Fibroblast of skin of back (primary cell): ENCODE data around the gene CMSS1.

Experiments used
- DNase-seq: peaks from one replicate; pipeline ENCODE4 v3.0.0-alpha.2; 2013

The CMSS1 gene

GRCh38 chr3:99875929-99876841 is 58.5 kb downstream of the CMSS1 start:
- peak; percentile 84 for DNase-seq

GRCh38 chr3:99877031-99877579 is 59.4 kb downstream of the CMSS1 start:
- DNase-seq, result no peak

- DNase-seq, result peak; percentile 92
Observed at GRCh38 chr3:99878005-99878404, 60.3 kb downstream of the CMSS1 start.

GRCh38 chr3:99879275-99879674 is 61.6 kb downstream of the CMSS1 start:
- no peak for DNase-seq

GRCh38 chr3:99881121-99881524 is 63.5 kb downstream of the CMSS1 start:
- DNase-seq, result no peak

GRCh38 chr3:99882436-99883137 is 64.9 kb downstream of the CMSS1 start:
- DNase-seq, result no peak

GRCh38 chr3:99883138-99883461 is 65.4 kb downstream of the CMSS1 start:
- DNase-seq, result no peak

GRCh38 chr3:99883693-99884092 is 66.0 kb downstream of the CMSS1 start:
- no peak for DNase-seq

GRCh38 chr3:99884484-99884883 is 66.8 kb downstream of the CMSS1 start:
- DNase-seq, result no peak

GRCh38 chr3:99885085-99885484 is 67.4 kb downstream of the CMSS1 start:
- no peak for DNase-seq

GRCh38 chr3:99885851-99886250 is 68.2 kb downstream of the CMSS1 start:
- DNase-seq, result no peak

GRCh38 chr3:99891610-99892285 is 74.1 kb downstream of the CMSS1 start:
- DNase-seq, result no peak

GRCh38 chr3:99892332-99892731 is 74.7 kb downstream of the CMSS1 start:
- no peak for DNase-seq

- DNase-seq, result peak; percentile 57
Observed at GRCh38 chr3:99895131-99895696, 77.6 kb downstream of the CMSS1 start.

GRCh38 chr3:99895703-99896441 is 78.2 kb downstream of the CMSS1 start:
- peak; percentile 97 for DNase-seq

- no peak for DNase-seq
Observed at GRCh38 chr3:99896482-99896881, 78.8 kb downstream of the CMSS1 start.

- DNase-seq, result no peak
Observed at GRCh38 chr3:99899603-99900002, 81.9 kb downstream of the CMSS1 start.

GRCh38 chr3:99900248-99900647 is 82.6 kb downstream of the CMSS1 start:
- no peak for DNase-seq

- DNase-seq, result peak; percentile 79
Observed at GRCh38 chr3:99901200-99901926, 83.7 kb downstream of the CMSS1 start.

- DNase-seq, result peak; percentile 39
Observed at GRCh38 chr3:99902091-99902490, 84.4 kb downstream of the CMSS1 start.

- DNase-seq, result no peak
Observed at GRCh38 chr3:99903869-99904268, 86.2 kb downstream of the CMSS1 start.
